NCI-H2196 treated with DMSO at 0.1 percent for 48 hours (cell line): ENCODE data around the gene SCN2A.
A peak's percentile ranks its signal among the peaks of the same experiment; 100 is the strongest.
"Not testable (repeated sequence)": the region's sequence is repeated elsewhere in the genome, so short reads cannot be mapped to it uniquely, and the experiment has no call there.

Experiments used
- DNase-seq: peaks from one replicate; lab custom pipeline; 2025; ENCODE audit not compliant: unreplicated experiment; lab: John Stamatoyannopoulos, UW

Gene SCN2A

GRCh38 chr2:165251366-165251765, 12.2 kb downstream of the SCN2A start:
- no peak for DNase-seq

GRCh38 chr2:165253178-165253577, 14.0 kb downstream of the SCN2A start:
- no peak for DNase-seq

- DNase-seq, result no peak
Observed at GRCh38 chr2:165256618-165257017, 17.4 kb downstream of the SCN2A start.

- DNase-seq, result not testable (repeated sequence)
Observed at GRCh38 chr2:165260347-165260746, 21.1 kb downstream of the SCN2A start.

GRCh38 chr2:165268754-165269153, 29.5 kb downstream of the SCN2A start:
- DNase-seq, result no peak

GRCh38 chr2:165273176-165273575, 34.0 kb downstream of the SCN2A start:
- no peak for DNase-seq

GRCh38 chr2:165274698-165275097, 35.5 kb downstream of the SCN2A start:
- no peak for DNase-seq

- DNase-seq, result no peak
Observed at GRCh38 chr2:165275932-165276331, 36.7 kb downstream of the SCN2A start.

GRCh38 chr2:165277295-165277694, 38.1 kb downstream of the SCN2A start:
- no peak for DNase-seq

- DNase-seq, result no peak
Observed at GRCh38 chr2:165277860-165278656, 38.8 kb downstream of the SCN2A start.

- DNase-seq, result no peak
Observed at GRCh38 chr2:165280356-165280755, 41.1 kb downstream of the SCN2A start.

- DNase-seq, result no peak
Observed at GRCh38 chr2:165281387-165281786, 42.2 kb downstream of the SCN2A start.

GRCh38 chr2:165283342-165283741, 44.1 kb downstream of the SCN2A start:
- DNase-seq, result no peak

- DNase-seq, result no peak
Observed at GRCh38 chr2:165287094-165287778, 48.0 kb downstream of the SCN2A start.

- DNase-seq, result no peak
Observed at GRCh38 chr2:165289069-165289468, 49.9 kb downstream of the SCN2A start.

- peak; percentile 90 for DNase-seq
Observed at GRCh38 chr2:165293440-165294420, 54.5 kb downstream of the SCN2A start.

GRCh38 chr2:165294912-165295311, 55.7 kb downstream of the SCN2A start:
- no peak for DNase-seq

GRCh38 chr2:165295643-165296042, 56.4 kb downstream of the SCN2A start:
- DNase-seq, result no peak

GRCh38 chr2:165305391-165306096, 66.3 kb downstream of the SCN2A start:
- DNase-seq, result no peak

- DNase-seq, result no peak
Observed at GRCh38 chr2:165307317-165307716, 68.1 kb downstream of the SCN2A start.

- no peak for DNase-seq
Observed at GRCh38 chr2:165311949-165312348, 72.7 kb downstream of the SCN2A start.
